GM21381 (cell line): ENCODE results near the gene LYRM1.
"Not testable (repeated sequence)": the region's sequence is repeated elsewhere in the genome, so short reads cannot be mapped to it uniquely, and the experiment has no call there.

Experiments
- ATAC-seq: cut with Tn5 transposase; IDR thresholded peaks from one replicate; pipeline ENCODE4 v1.9.1; 2021; ENCODE audit warnings: mild to moderate bottlenecking, moderate library complexity; ENCODE audit not compliant: unreplicated experiment

Gene LYRM1

GRCh38 chr16:20901436-20902112 is 1.0 kb downstream of the LYRM1 start:
- ATAC-seq: no peak

DNA sequence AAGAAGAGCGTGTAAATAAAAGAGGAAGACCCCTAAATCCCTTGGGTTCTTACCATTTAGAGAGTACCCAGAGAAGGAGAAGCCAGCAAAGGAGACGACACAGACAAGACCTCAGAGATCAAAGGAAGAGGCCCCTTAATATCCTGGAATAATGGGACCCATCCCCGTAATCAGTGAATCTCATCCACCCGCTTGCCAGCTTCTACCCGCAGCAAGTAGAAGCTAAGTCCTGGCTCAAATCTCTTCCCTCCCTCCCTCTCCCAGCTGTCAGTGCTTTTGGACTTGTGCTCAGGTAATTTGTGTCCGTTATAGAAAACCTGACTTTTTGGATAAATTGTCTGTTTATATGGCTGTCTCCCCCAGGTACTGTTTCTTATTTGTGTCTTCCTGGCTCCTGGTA is 1.9 kb downstream of the LYRM1 start:
- ATAC-seq: no peak

- ATAC-seq: no peak
These were observed 2.7 kb downstream of the LYRM1 start for GRCh38 chr16:20903116-20903898.

DNA sequence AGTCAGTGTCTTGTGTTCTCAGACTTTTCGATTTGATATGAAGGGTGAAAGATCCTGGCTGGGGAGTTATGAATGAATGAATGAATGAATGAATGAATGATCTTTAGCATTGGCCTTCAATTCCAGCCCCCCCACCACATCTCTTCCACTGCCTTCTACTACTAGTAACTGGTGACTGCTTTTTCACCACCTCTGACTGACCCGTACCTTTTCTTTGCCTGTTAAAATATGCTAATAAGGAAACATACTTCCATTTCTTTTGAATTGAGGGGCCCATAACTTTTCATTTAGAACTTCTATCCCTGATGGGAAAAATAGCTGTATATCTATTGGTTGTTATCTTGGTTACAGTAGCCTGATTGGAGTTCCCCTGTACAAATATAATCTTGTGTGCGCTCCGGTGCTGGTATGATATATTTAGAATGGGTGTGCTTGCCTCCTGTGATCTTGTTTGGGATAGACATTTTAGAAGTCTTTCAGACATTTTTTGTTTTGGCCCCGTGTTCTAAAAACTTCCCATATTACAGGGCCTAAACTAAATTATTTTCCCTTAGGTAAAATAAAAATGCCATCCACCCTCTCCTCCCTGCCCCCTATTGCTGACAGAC is 3.4 kb downstream of the LYRM1 start:
- no peak for ATAC-seq

DNA sequence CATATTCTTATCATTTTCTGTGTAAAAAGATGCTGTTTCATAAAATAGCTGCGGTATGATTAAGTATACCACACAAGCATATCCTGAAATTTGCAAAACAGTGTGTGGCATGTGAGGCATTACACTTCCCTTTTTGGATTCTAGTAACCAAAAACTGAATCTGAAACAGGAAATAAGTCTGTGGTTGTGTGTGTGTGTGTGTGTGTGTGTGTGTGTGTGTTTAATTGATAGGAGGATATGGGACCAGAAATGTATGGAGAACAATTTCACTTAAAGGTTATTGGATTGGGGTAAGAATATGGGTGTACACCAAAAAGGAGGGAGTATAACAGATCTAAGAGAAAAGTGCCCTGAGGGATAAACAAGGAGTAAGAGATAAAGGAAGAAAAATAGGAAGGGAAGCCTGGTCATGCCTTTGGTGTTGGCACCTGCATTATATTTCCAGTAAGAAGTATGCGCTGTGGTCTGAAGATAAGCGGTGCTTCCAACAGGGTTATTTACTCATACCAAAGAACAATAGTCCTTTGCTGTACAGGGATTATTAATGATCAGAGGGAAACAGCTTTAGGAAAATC is 4.0 kb downstream of the LYRM1 start:
- no peak for ATAC-seq

- ATAC-seq: no peak
These were observed 5.0 kb downstream of the LYRM1 start for GRCh38 chr16:20905576-20905975.

GRCh38 chr16:20906341-20907255 is 6.0 kb downstream of the LYRM1 start:
- no peak for ATAC-seq

- no peak for ATAC-seq
These were observed 10.3 kb downstream of the LYRM1 start for GRCh38 chr16:20910781-20911321.

GRCh38 chr16:20911361-20911760 is 10.8 kb downstream of the LYRM1 start:
- no peak for ATAC-seq

DNA sequence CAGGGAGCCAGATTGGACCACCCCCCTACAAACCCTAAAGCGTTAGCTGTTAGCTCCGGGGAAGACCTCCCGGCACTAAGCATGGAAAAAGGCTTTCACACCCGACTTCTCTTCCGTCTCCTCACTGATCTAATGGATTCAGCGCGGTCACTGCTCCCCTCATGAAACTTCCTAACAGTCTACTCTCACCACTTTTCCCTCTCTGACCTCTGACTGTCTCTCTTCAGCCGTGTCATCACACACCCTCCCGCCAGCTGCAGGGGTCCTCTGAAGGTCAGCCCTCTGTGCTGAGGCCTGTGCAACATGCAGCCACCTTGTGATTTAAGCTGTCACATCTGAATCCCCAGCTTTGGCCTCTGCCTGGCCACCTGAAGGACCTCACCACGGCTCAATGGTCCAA is 15.7 kb downstream of the LYRM1 start:
- no peak for ATAC-seq

- ATAC-seq: no peak
These were observed 16.4 kb downstream of the LYRM1 start for GRCh38 chr16:20916942-20917341.

- ATAC-seq: no peak
These were observed 18.1 kb downstream of the LYRM1 start for GRCh38 chr16:20918486-20919239.

DNA sequence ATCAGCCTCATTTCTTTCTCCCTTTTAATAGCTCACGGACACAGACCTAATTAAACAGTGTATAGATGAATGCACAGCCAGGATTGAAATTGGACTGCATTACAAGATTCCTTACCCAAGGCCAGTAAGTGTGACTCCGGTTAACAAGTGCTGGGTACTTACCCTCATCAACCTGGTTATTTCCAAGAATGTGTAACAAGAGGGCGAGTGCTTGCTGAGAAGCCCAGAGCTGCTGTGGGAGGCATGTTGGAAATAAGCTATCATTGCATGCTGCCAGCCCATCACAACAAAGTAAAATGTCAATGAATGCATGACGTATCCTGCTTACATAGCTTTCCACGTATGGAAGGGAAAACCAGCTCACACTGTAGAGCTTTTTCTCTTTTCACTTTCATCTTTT is 19.5 kb downstream of the LYRM1 start:
- ATAC-seq: no peak

- no peak for ATAC-seq
These were observed 20.2 kb downstream of the LYRM1 start for GRCh38 chr16:20920799-20921198.

GRCh38 chr16:20923876-20924275 is 23.3 kb downstream of the LYRM1 start:
- ATAC-seq: no peak

DNA sequence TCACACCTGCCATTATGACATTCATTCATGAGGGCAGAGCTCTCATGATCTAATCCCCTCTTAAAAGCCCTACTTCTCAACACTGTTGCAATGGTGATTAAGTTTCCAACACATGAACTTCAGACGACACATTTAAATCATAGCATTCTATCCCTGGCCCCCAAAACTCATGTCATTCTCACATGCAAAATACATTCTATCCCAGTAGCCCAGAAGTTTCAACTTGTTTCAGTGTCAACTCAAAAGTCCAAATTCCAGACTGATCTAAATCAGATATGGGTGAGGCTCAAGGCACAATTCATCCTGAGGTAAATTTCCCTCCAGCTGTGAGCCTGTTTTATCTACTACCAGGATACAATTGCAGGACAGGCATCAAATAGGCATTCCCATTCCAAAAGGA is 25.2 kb downstream of the LYRM1 start:
- no peak for ATAC-seq

GRCh38 chr16:20928774-20929411 is 28.3 kb downstream of the LYRM1 start:
- ATAC-seq: no peak

DNA sequence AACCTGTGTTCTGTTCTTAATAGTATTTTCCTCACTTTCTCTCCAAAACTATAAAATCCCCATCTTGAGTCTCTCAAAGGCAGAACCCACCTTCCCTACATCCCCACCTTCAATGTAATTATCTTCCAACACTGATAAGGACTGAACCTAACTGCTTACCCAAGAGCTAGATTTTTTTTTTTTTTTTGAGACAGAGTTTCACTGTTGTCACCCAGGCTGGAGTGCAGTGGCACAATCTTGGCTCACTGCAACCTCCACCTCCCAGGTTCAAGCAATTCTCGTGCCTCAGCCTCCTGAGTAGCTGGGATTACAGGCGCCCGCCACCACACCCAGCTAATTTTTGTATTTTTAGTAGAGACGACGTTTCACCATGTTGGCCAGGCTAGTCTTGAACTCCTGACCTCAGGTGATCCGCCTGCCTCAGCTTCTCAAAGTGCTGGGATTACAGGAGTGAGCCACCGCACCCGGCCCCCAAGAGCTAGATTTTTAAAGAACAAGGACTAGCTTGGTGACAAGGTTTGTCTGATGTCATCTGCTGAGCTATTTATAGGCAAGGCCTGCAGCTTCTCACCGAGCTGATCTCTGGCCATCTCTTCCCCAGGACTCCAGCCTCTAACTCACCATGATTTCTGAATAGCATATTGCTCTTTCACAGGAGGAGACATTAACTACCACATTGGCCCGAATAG is 29.2 kb downstream of the LYRM1 start:
- not testable (repeated sequence) for ATAC-seq

DNA sequence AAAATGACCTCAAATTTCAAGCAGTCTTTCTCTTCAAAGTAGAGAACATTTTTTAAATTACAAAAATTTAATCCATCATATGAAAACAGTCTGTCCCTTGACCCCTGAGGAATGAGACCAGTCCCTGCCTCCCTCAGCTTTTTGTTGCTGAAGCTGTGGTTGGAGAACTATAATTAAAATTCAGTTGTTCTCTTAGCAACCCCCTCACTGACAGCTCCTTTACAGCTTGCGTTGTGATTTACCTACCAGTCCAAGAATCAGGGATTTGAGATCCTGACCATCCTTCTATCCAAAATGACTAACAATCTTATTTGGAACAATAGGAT is 29.8 kb downstream of the LYRM1 start:
- no peak for ATAC-seq
